Measurements from ENCODE around the gene UEVLD. TPM values are rescaled to one million over a fixed set of nuclear protein-coding genes. Genes with fewer than 3 reads are reported as not detected.
A peak's percentile ranks its signal among the peaks of the same experiment; 100 is the strongest.

Gene UEVLD
- total RNA-seq (10 to 100 TPM; 22.3 to 40.3 (median 28.8) TPM), polyA plus RNA-seq (10 to 100 TPM; 10.5 to 29.1 (median 12.0) TPM)

DNA sequence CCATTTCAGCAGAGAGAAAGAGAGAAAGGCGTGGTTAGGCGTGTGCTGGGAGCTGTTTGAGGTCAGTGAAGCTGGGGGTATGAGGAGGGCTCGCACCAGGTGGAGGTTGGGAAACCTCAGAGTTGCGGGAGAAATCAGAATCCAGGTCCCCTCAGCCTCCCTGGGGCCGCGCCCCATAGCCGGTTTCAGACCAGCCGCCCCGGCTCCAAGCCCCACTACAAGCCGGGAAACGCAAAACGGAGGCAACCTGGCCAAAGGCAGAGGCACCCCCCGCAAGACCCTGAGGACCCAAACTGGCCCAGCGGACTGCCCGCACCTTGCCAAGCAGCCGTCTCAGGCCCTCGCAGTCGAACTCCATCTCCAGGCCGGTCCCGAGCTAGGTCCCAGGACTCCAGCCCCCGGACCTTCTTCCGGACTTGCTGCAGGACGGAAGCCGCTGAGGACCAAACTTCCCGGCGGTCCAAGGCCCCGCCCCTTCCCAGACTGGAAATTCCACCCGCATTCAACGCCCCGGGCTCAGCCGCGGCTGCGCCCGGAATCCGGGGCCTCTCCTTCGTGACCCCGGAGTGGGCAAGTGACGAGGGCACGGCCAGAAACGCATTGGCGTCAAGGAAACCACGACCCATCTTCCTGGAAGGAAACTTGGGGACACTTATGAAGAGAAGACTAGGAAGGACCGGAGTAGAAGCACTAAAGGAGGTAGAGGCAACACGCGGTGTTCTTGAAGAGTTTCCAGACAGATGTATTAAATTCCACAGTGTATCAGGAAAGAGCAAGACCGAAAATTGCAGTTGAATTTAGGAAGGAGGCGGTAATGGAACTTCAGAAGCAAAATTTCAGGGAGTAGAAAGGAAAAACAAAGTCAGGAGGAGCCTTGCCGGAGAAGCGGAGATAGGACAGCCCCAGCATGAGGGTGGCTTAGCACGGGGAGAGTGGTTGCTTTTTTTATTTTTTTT lies at the start of gene UEVLD:
Gene UEVLD (minus strand): TSS at position 438 of the 956 bp plus-strand sequence. CDS start 80 bp downstream, at position 358.
- Histone ChIP-seq H3K27me3 (no peaks in the 10 kb centered on the region), H3K4me1 (peaks cover 0 to 40% (median 35%) of the 10 kb centered on the region in 4 donors), H3K36me3 (no peaks in the 10 kb centered on the region), H3K27ac (peak within 1 kb of the TSS; percentile 85 to 88 (median 86)), H3K9me3 (no peaks in the 10 kb centered on the region), H3K4me3 (peak within 1 kb of the TSS; percentile 70 to 88 (median 84))
- DNase-seq: peak; percentile 96
- TF ChIP-seq EP300 (IDR thresholded peaks at IDR 0.05): peak in 1 of 4 donors; percentile 35
- TF ChIP-seq POLR2AphosphoS5 (IDR thresholded peaks at IDR 0.05): peak; percentile 85 to 94 (median 91)
- TF ChIP-seq, protein P1, sequence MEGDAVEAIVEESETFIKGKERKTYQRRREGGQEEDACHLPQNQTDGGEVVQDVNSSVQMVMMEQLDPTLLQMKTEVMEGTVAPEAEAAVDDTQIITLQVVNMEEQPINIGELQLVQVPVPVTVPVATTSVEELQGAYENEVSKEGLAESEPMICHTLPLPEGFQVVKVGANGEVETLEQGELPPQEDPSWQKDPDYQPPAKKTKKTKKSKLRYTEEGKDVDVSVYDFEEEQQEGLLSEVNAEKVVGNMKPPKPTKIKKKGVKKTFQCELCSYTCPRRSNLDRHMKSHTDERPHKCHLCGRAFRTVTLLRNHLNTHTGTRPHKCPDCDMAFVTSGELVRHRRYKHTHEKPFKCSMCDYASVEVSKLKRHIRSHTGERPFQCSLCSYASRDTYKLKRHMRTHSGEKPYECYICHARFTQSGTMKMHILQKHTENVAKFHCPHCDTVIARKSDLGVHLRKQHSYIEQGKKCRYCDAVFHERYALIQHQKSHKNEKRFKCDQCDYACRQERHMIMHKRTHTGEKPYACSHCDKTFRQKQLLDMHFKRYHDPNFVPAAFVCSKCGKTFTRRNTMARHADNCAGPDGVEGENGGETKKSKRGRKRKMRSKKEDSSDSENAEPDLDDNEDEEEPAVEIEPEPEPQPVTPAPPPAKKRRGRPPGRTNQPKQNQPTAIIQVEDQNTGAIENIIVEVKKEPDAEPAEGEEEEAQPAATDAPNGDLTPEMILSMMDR (IDR thresholded peaks at IDR 0.05): no peak
- TF ChIP-seq POLR2A (IDR thresholded peaks at IDR 0.05): peak; percentile 72 to 75
- intact Hi-C loops (cut with DNase I): loop anchor here (2.0 to 5.0 kb wide), 5 partner anchors 46 to 1381 kb away; partner anchors contain the start of genes PIK3C2A and SPTY2D1
- 1 to 4% methylated on average over 50 of the region's 50 CpGs for WGBS, 2 donors

- 0% methylated on average over 60 of the region's 60 CpGs for WGBS, 2 donors
- H3K4me1 ChIP-seq: peaks cover 0 to 24% (median 16%) of the 10 kb centered on the region in 4 donors
- peak within 1 kb of the TSS; percentile 90 to 95 (median 92) for H3K27ac ChIP-seq
- peak within 1 kb of the TSS; percentile 57 to 74 (median 68) for H3K4me3 ChIP-seq
- DNase-seq: peak; percentile 100
- no peaks in the 10 kb centered on the region for H3K36me3 ChIP-seq
- no peaks in the 10 kb centered on the region for H3K27me3 ChIP-seq
- TF ChIP-seq EP300 (IDR thresholded peaks at IDR 0.05) (peak in 1 of 4 donors; percentile 86), POLR2A (IDR thresholded peaks at IDR 0.05) (peak; percentile 91 to 93), POLR2AphosphoS5 (IDR thresholded peaks at IDR 0.05) (peak; percentile 90 to 97 (median 96))
- TF ChIP-seq, protein P1 (IDR thresholded peaks at IDR 0.05): no peak
- no peaks in the 10 kb centered on the region for H3K9me3 ChIP-seq
- intact Hi-C loops (cut with DNase I): loop anchor here (2.0 to 5.0 kb wide), 6 partner anchors 46 to 312 kb away; partner anchors contain the start of genes GTF2H1, HPS5, LDHA and TMEM86A
Measured at GRCh38 chr11:18634140-18635032, 45.9 kb upstream of the UEVLD start, which contains the start of gene SPTY2D1. TSS of gene SPTY2D1 (minus strand) at chr11:18634342. CDS start at chr11:18634257, 85 bp downstream.

DNA sequence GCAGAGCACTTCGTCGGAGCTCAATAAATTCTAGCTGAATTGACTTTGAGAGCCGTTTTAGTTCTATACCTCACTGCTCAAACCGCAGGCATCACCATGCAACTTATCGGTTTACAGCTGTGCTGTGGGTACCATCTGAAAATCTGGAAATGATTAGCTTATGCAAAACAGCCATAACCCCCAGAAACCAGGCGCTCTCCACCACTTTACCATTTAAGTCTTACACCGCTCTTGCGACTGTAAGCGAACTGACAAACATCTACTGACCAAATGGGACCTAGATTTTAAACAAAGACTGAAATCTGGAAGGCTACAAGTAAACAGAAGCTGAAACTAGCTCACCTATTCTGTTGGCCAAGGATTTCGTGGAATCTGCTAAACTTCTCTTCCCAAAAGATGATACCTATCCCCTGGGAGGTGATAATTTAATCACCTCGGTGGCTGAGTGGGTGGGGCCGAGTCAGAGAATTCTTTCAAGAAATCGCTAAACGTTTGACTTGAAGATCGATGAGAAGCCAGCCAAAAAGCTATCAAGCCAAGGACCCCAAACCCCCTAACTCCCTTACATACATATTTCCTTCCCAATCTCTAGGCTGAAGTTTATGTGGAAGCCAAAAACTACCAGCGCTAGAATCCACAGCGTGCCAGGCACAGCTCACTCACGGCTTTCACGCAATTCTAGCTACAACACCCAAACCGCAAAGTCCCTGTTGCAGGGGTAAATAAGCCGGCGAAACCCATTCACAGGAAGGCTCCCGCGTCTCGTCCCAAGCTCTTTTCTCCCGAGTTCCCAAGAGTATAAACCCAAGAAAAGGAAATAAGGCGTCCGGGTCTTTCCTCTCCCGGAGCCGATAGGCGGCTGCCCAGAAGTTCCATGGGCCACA lies 45.0 kb upstream of the UEVLD start:
- no peaks in the 10 kb centered on the region for H3K27me3 ChIP-seq
- peak overlapping the region; percentile 57 to 74 (median 68) for H3K4me3 ChIP-seq
- H3K4me1 ChIP-seq: peaks cover 0 to 24% (median 16%) of the 10 kb centered on the region in 4 donors
- H3K36me3 ChIP-seq: no peaks in the 10 kb centered on the region
- DNase-seq: peak; percentile 68
- intact Hi-C loops (cut with DNase I): loop anchor here (2.0 to 5.0 kb wide), 6 partner anchors 45 to 311 kb away; partner anchors contain the start of genes GTF2H1, HPS5, LDHA and TMEM86A
- H3K9me3 ChIP-seq: no peaks in the 10 kb centered on the region
- TF ChIP-seq POLR2A (IDR thresholded peaks at IDR 0.05): no peak
- TF ChIP-seq, protein P1 (IDR thresholded peaks at IDR 0.05): no peak
- TF ChIP-seq EP300 (IDR thresholded peaks at IDR 0.05): no peak
- no peak for TF ChIP-seq POLR2AphosphoS5 (IDR thresholded peaks at IDR 0.05)
- WGBS, 2 donors: 4 to 7% methylated on average over 31 of the region's 31 CpGs
- H3K27ac ChIP-seq: peak overlapping the region; percentile 90 to 95 (median 92)
